ENCODE measurements around the gene SYCP2L.

GRCh38 chr6:10890151-10890550 is 3.3 kb downstream of the SYCP2L start:
- no peak for TF ChIP-seq EZH2 (IDR thresholded peaks at IDR 0.05; ENCODE audit: borderline replicate concordance, low read length)
- no peak for TF ChIP-seq CTCF (conservative IDR thresholded peaks at IDR 0.05 in 1 of 2, IDR thresholded peaks at IDR 0.05 in 1 of 2; ENCODE audit: extremely low read depth in 1 of 2, insufficient read depth in 1 of 2, low read depth in 1 of 2, low read length in 2 of 2)

Measured in mammary epithelial cell (primary cell).